Measurements from ENCODE around the gene LRPPRC. TPM values are rescaled to one million over a fixed set of nuclear protein-coding genes. Genes with fewer than 3 reads are reported as not detected.
A peak's percentile ranks its signal among the peaks of the same experiment; 100 is the strongest.
"Not testable (repeated sequence)": the region's sequence is repeated elsewhere in the genome, so short reads cannot be mapped to it uniquely, and the experiment has no call there.

Gene LRPPRC
- total and polyA plus RNA-seq, 2 donors (not counting 3 experiments of a cell fraction or from before 2014, with no cell fraction given): 22.6 to 94.0 TPM

DNA sequence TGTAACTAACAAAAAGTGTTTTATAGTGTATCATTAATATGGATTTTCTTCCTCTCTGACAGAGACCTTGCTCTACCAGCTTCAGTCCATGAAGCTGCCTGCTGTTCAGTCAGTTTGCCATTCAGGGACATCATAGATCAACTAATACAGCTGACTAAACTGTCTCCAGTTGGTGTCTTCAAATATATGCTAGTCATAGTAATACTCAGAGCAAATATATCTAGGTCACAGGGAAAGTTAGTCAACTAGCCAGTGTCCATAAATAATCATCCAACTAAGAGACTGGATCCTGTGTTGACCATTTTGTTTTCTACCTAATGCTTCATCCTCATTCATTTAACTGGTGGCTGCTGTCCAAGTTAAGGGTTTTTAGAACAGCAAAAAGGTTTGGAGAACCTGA lies 38.2 kb upstream of the LRPPRC start:
- H3K9ac ChIP-seq (replicated peaks; ENCODE audit: extremely low read depth, insufficient read depth, low read length): no peak overlapping the region
- no peaks in the 10 kb centered on the region for H3K9me1 ChIP-seq (replicated peaks; ENCODE audit: control insufficient read depth, extremely low read depth, insufficient read depth, low read length)
- no peak overlapping the region for H3K27ac ChIP-seq (ENCODE audit: insufficient read depth, low read depth, low read length)
- H2AFZ ChIP-seq (ENCODE audit: low read depth, low read length): no peak overlapping the region
- H3K27me3 ChIP-seq (ENCODE audit: control insufficient read depth in 2 of 2, insufficient read depth in 2 of 2, low read length in 2 of 2): peaks cover 6 to 7% of the 10 kb centered on the region in 2 experiments
- no peak overlapping the region for H3K4me2 ChIP-seq (ENCODE audit: insufficient read depth, low read length)
- no peak overlapping the region for H3K4me3 ChIP-seq (replicated peaks in 1 of 3; ENCODE audit: insufficient read depth in 1 of 3, low read depth in 1 of 3, low read length in 3 of 3)
- DNase-seq (ENCODE audit: low read depth, low spot score): no peak
- no peaks in the 10 kb centered on the region for H3K9me3 ChIP-seq (replicated peaks; ENCODE audit: control insufficient read depth, insufficient read depth, low read length)
- no peaks in the 10 kb centered on the region for H4K20me1 ChIP-seq (replicated peaks; ENCODE audit: control insufficient read depth, extremely low read depth, insufficient read depth, low read length)
- CTCF ChIA-PET: interaction anchor here (0.7 to 2.5 kb wide), 2 partner anchors 10 to 13 kb away, joined by 4 to 14 read pairs; no protein-coding TSS in a partner anchor
- FAIRE-seq: no peak
- POLR2A ChIA-PET: no interaction called here
- no TSS peak for BruUV-seq (replicated peaks)
- intact Hi-C loops (cut with micrococcal nuclease): no loop called here
- TF ChIP-seq FOS (IDR thresholded peaks at IDR 0.05; ENCODE audit: borderline replicate concordance, insufficient read depth, low read length) (no peak), GATA2 (IDR thresholded peaks at IDR 0.05; ENCODE audit: insufficient read depth, insufficient read length, low read depth, low read length) (no peak), JUN (IDR thresholded peaks at IDR 0.05; ENCODE audit: borderline replicate concordance, insufficient read depth, insufficient read length, low read depth) (no peak), EZH2 (IDR thresholded peaks at IDR 0.05; ENCODE audit: borderline replicate concordance, low read depth, low read length, severe bottlenecking) (no peak), POLR2AphosphoS5 (IDR thresholded peaks at IDR 0.05; ENCODE audit: insufficient read depth, low read depth, low read length) (no peak), MYC (IDR thresholded peaks at IDR 0.05; ENCODE audit: low read depth, low read length) (no peak), POLR2A (IDR thresholded peaks at IDR 0.05; ENCODE audit: low read depth, low read length) (no peak)
- TF ChIP-seq, protein P1, sequence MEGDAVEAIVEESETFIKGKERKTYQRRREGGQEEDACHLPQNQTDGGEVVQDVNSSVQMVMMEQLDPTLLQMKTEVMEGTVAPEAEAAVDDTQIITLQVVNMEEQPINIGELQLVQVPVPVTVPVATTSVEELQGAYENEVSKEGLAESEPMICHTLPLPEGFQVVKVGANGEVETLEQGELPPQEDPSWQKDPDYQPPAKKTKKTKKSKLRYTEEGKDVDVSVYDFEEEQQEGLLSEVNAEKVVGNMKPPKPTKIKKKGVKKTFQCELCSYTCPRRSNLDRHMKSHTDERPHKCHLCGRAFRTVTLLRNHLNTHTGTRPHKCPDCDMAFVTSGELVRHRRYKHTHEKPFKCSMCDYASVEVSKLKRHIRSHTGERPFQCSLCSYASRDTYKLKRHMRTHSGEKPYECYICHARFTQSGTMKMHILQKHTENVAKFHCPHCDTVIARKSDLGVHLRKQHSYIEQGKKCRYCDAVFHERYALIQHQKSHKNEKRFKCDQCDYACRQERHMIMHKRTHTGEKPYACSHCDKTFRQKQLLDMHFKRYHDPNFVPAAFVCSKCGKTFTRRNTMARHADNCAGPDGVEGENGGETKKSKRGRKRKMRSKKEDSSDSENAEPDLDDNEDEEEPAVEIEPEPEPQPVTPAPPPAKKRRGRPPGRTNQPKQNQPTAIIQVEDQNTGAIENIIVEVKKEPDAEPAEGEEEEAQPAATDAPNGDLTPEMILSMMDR (IDR thresholded peaks at IDR 0.05; ENCODE audit: extremely low read depth in 1 of 2, insufficient read depth in 1 of 2, low read depth in 1 of 2, low read length in 2 of 2): no peak
- TF ChIP-seq, protein P2, sequence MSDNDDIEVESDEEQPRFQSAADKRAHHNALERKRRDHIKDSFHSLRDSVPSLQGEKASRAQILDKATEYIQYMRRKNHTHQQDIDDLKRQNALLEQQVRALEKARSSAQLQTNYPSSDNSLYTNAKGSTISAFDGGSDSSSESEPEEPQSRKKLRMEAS (IDR thresholded peaks at IDR 0.05; ENCODE audit: insufficient read depth, insufficient read length): no peak
- no peaks in the 10 kb centered on the region for H3K79me2 ChIP-seq (ENCODE audit: control insufficient read depth, insufficient read depth, low read length)
- dilution Hi-C loops (cut with MboI; ENCODE audit: extremely low pct_ligation_motif_present, low sequenced_read_pairs): no loop called here
- no peaks in the 10 kb centered on the region for H3K36me3 ChIP-seq (ENCODE audit: control insufficient read depth in 2 of 2, extremely low read depth in 1 of 2, insufficient read depth in 2 of 2, low read length in 2 of 2)
- H3K4me1 ChIP-seq (ENCODE audit: control insufficient read depth, extremely low read depth, insufficient read depth, low read length): no peaks in the 10 kb centered on the region

- H3K9ac ChIP-seq (replicated peaks; ENCODE audit: extremely low read depth, insufficient read depth, low read length); H3K4me3 ChIP-seq (replicated peaks in 1 of 3; ENCODE audit: insufficient read depth in 1 of 3, low read depth in 1 of 3, low read length in 3 of 3); H3K9me1 ChIP-seq (replicated peaks; ENCODE audit: control insufficient read depth, extremely low read depth, insufficient read depth, low read length); dilution Hi-C loops (cut with MboI; ENCODE audit: extremely low pct_ligation_motif_present, low sequenced_read_pairs); H3K36me3 ChIP-seq (ENCODE audit: control insufficient read depth in 2 of 2, extremely low read depth in 1 of 2, insufficient read depth in 2 of 2, low read length in 2 of 2); DNase-seq (ENCODE audit: low read depth, low spot score); H3K27ac ChIP-seq (ENCODE audit: insufficient read depth, low read depth, low read length); H4K20me1 ChIP-seq (replicated peaks; ENCODE audit: control insufficient read depth, extremely low read depth, insufficient read depth, low read length); H3K79me2 ChIP-seq (ENCODE audit: control insufficient read depth, insufficient read depth, low read length); H2AFZ ChIP-seq (ENCODE audit: low read depth, low read length); H3K4me2 ChIP-seq (ENCODE audit: insufficient read depth, low read length); BruUV-seq (replicated peaks); H3K27me3 ChIP-seq (ENCODE audit: control insufficient read depth in 2 of 2, insufficient read depth in 2 of 2, low read length in 2 of 2); H3K9me3 ChIP-seq (replicated peaks; ENCODE audit: control insufficient read depth, insufficient read depth, low read length); intact Hi-C loops (cut with micrococcal nuclease); H3K4me1 ChIP-seq (ENCODE audit: control insufficient read depth, extremely low read depth, insufficient read depth, low read length); POLR2A ChIA-PET: not testable (repeated sequence)
- FAIRE-seq: peak; percentile 21
- CTCF ChIA-PET: interaction anchor here (2.1 kb wide), 1 partner anchor 17 kb away, joined by 9 read pairs; no protein-coding TSS in a partner anchor
These were observed 31.3 kb upstream of the LRPPRC start for GRCh38 chr2:44027076-44027475.
